GM13976 (cell line): ENCODE data around the gene FDXR.

ENCODE experiments used
- DNase-seq: peaks from one replicate; pipeline ENCODE4 v3.0.0; 2012; ENCODE audit warnings: low spot score
- CTCF ChIP-seq: IDR thresholded peaks from 2 replicates; pipeline ENCODE4 v1.5.1; 2012; ENCODE audit warnings: borderline replicate concordance, mild to moderate bottlenecking; ENCODE audit not compliant: insufficient read depth; ENCODE audit errors: extremely low read depth, missing control alignments, control extremely low read depth
- in situ Hi-C: fragments of 300-500 bp; cut with MboI; formaldehyde crosslinking; loops from one replicate; pipeline ENCODE4 v1.12.0; 2022; ENCODE audit warnings: low sequenced_read_pairs, mixed read lengths, inconsistent platforms; ENCODE audit not compliant: unreplicated experiment

FDXR gene

DNA sequence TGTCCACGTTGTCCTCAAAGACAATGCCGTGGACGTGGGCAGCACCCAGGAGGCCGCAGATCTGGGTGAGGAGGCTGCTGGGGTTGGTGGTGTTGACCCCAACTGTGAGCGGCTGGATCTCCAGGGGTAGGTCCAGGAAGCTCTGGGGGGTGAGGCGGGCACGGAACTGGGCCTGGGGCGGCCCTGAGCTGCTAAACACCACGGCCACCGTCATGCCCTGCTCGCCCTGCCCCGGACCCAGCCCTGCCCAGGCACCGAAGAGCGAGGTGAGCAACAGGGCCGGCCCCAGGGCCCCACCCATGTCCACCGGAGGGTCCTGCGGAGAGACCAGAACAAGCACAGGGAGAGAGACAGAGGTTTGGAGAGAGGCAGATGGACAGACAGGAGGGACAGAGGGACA, 18.0 kb downstream of the FDXR start:
- no peak for TF ChIP-seq CTCF

DNA sequence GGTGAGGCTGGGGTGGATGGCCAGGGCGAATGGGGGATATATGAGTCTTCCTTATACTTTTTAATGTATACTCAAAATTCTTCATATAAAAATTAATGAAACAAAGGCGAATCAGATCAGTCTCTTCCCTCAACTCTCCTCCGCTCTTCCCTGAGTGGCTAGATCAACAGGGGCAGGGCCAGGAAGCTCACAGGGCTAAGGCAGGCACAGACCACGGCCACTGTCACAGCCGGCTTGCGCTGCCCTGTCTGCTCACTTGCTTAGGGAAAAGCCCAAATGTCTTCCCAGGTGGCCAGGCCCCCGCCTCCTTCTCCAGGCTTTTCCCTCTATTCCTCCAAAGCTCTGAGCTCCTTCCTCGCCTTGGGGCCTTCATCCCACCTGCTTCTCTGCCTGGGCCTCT, 19.1 kb downstream of the FDXR start:
- no peak for TF ChIP-seq CTCF
- no peak for DNase-seq
- in situ Hi-C loops: no loop called here

More for the DNA sequence above, 18.0 kb downstream of the FDXR start:
- in situ Hi-C loops: no loop called here
- DNase-seq: no peak

DNA sequence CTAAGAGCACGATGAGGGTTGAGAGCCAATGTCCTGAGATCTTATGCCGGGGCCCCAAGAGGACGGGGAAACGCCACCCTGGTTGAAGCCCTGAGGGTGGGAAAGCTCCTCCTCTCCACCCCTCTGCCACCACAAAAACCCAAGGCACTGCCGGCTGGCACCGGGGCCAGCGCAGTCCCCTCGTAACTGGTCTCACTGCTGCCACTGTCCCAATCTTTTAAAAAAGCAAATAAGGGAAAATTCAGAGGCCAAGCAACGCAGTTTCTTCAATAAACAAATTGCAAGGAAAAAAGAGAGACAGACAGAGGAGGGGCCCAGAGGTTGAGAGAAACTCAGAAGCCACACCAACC, 19.8 kb downstream of the FDXR start:
- in situ Hi-C loops: no loop called here
- no peak for TF ChIP-seq CTCF
- no peak for DNase-seq

DNA sequence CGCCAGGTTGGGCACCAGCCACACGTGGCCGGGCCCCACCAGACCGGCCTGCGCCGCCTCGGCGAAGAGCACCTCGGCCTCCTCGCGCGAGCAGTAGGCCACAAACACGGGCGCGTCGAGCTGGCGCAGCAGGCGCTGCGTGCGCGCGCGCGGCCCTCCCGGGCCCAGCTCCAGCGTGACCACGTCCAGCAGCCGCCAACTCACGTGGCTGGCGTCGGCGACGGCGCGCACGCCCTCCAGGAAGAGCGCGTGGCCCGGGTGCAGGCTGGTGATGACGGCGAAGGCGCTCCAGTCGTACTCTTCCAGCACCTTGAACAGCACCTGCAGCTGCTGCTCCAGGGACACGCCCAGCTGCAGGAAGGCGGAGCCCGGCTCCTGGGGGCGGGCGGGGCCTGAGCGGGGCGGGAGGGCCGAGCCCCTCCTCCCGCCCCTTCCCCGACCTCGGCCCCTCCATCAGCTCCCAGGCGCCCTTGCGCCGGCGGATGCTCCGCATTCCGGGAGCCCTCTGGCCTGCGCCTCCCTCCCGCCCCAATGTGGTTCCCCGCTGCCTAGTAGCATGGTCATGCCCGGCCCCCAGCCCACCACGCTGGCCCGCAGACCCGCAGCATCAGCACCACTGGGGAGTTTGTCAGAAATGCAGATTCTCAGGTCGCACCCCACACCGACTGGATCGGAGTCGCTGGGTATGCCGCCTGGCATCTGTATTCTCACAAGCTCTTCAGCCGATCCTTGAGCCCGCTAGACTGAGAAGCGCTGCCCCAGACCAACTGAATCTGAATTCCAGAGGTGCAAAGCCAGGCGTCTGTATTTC, 20.4 kb downstream of the FDXR start:
- in situ Hi-C loops: no loop called here
- peak; percentile 90 for DNase-seq
- no peak for TF ChIP-seq CTCF

DNA sequence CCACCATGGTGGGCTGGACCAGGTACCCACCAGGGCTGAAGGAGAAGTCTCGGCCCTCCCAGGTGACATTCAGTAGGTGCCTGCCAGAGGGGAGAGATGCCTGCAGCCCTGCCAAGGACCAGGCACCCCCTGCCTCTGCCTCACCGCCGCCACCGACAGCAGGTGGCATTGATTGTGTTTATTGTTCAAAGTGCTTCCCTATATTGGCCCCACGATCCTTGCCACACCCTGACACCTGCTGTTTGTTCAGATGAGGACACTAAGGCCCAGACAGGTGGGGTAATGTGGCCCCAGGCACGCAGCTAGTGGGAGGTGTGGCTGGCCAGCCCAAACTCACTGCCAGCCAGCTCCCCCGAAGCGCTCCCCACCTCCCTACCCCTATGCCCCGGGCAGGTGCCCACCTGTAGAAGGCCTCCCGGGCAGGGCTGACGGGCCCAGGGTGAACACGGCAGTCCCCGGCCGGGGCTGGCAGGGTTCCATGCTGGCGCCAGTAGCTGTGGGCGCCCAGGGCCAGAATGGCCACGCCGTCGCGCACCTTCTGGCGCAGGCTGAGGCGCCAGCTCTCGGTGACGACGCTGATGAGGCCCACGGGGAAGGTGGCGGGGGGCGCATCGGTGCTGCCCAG, 21.1 kb downstream of the FDXR start:
- DNase-seq: no peak
- in situ Hi-C loops: no loop called here
- no peak for TF ChIP-seq CTCF

DNA sequence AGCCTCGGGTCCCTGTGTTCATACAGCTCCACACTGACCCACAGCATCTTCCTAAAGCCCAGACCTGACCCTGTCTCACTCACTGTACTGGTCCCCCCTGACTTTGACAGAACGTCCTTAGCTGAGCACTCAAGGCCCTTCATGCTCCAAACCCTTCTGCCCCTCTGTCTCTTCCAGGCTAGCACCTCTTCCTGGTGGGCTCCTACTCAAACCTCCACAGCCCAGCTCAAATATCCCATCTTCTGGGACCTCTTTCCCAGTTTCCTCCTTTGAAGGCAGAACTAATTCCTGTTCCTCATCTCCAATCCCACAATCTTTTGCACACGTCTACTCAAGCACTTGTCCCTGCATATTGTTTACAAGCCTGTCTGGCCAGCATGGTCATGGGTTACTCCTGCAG, 21.9 kb downstream of the FDXR start:
- TF ChIP-seq CTCF: no peak

More for the DNA sequence above, 21.9 kb downstream of the FDXR start:
- in situ Hi-C loops: no loop called here
- DNase-seq: no peak
